ENCODE measurements around the gene TCF3. TPM values are rescaled to one million over a fixed set of nuclear protein-coding genes. Genes with fewer than 3 reads are reported as not detected.

The TCF3 gene
- polyA plus RNA-seq, 1 donor (not counting 4 experiments of a cell fraction or from before 2014, with no cell fraction given): 40.0 TPM

DNA sequence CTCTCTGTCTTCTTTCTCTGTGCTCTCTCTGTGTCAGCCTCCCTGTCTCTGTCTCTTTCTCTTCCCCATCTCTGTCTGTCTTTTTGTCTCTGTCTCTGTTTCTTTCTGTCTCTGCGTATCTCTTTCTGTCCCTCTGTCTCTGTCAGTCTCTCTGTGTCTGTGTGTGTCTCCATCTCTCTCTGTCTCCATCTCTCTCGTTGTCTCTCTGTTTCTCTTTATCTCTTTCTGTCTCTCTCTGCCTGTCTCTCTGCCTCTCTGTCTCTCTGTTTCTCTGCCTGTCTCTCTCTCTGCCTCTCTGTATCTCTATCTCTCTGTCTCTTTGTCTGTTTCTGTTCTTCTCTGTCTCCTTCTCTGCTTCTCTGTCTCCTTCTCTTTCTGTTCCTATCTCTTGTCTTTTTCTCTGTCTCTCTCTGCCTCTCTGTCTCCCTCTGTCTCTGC is 15.7 kb upstream of the TCF3 start:
- Histone ChIP-seq H3K9ac (ENCODE audit: control insufficient read depth, extremely low read depth, insufficient read depth, low read length) (no peak overlapping the region), H3K4me1 (ENCODE audit: control insufficient read depth, extremely low read depth, insufficient read depth, low read length) (no peaks in the 10 kb centered on the region), H3K4me2 (ENCODE audit: control insufficient read depth, extremely low read depth, insufficient read depth, low read depth, low read length) (no peak overlapping the region), H3K9me3 (ENCODE audit: control insufficient read depth, low read depth, low read length) (no peaks in the 10 kb centered on the region), H3K36me3 (ENCODE audit: control insufficient read depth in 2 of 2, extremely low read depth in 1 of 2, insufficient read depth in 2 of 2, low read length in 2 of 2) (no peaks in the 10 kb centered on the region), H4K20me1 (ENCODE audit: control insufficient read depth, extremely low read depth, insufficient read depth, low read length) (no peaks in the 10 kb centered on the region), H3K79me2 (ENCODE audit: control insufficient read depth, insufficient read depth, low read length) (no peaks in the 10 kb centered on the region), H3K4me3 (ENCODE audit: control insufficient read depth in 2 of 3, extremely low read depth in 1 of 3, insufficient read depth in 2 of 3, low read depth in 1 of 3, low read length in 3 of 3) (no peak overlapping the region), H3K9me1 (ENCODE audit: control insufficient read depth, extremely low read depth, insufficient read depth, low read length) (no peaks in the 10 kb centered on the region), H2AFZ (ENCODE audit: control insufficient read depth, low read length) (no peak overlapping the region), H3K27me3 (ENCODE audit: control insufficient read depth, extremely low read depth, insufficient read depth, low read length) (peaks cover 26% of the 10 kb centered on the region), H3K27ac (ENCODE audit: control insufficient read depth, insufficient read depth, low read length) (no peak overlapping the region)
- TF ChIP-seq CTCF (optimal IDR thresholded peaks at IDR 0.05 in 1 of 3, IDR thresholded peaks at IDR 0.05 in 1 of 3, conservative IDR thresholded peaks at IDR 0.05 in 1 of 3; ENCODE audit: extremely low read depth in 1 of 3, insufficient read depth in 2 of 3, low read length in 3 of 3): no peak
- no peak for TF ChIP-seq EZH2 (IDR thresholded peaks at IDR 0.05; ENCODE audit: low read length)
- FAIRE-seq (no peak), DNase-seq (ENCODE audit: low read depth, low spot score) (no peak)
- dilution Hi-C loops (cut with MboI; ENCODE audit: extremely low pct_ligation_motif_present, low sequenced_read_pairs): no loop called here

- H3K4me2 ChIP-seq (ENCODE audit: control insufficient read depth, extremely low read depth, insufficient read depth, low read depth, low read length): no peak overlapping the region
- no peaks in the 10 kb centered on the region for H4K20me1 ChIP-seq (ENCODE audit: control insufficient read depth, extremely low read depth, insufficient read depth, low read length)
- no peaks in the 10 kb centered on the region for H3K9me3 ChIP-seq (ENCODE audit: control insufficient read depth, low read depth, low read length)
- FAIRE-seq (no peak), DNase-seq (ENCODE audit: low read depth, low spot score) (no peak)
- no peaks in the 10 kb centered on the region for H3K4me1 ChIP-seq (ENCODE audit: control insufficient read depth, extremely low read depth, insufficient read depth, low read length)
- H3K9me1 ChIP-seq (ENCODE audit: control insufficient read depth, extremely low read depth, insufficient read depth, low read length): no peaks in the 10 kb centered on the region
- H3K4me3 ChIP-seq (ENCODE audit: control insufficient read depth in 2 of 3, extremely low read depth in 1 of 3, insufficient read depth in 2 of 3, low read depth in 1 of 3, low read length in 3 of 3): no peak overlapping the region
- H3K9ac ChIP-seq (ENCODE audit: control insufficient read depth, extremely low read depth, insufficient read depth, low read length): no peak overlapping the region
- dilution Hi-C loops (cut with MboI; ENCODE audit: extremely low pct_ligation_motif_present, low sequenced_read_pairs): no loop called here
- no peak overlapping the region for H3K27ac ChIP-seq (ENCODE audit: control insufficient read depth, insufficient read depth, low read length)
- peaks cover 22% of the 10 kb centered on the region for H3K27me3 ChIP-seq (ENCODE audit: control insufficient read depth, extremely low read depth, insufficient read depth, low read length)
- TF ChIP-seq CTCF (optimal IDR thresholded peaks at IDR 0.05 in 1 of 3, IDR thresholded peaks at IDR 0.05 in 1 of 3, conservative IDR thresholded peaks at IDR 0.05 in 1 of 3; ENCODE audit: extremely low read depth in 1 of 3, insufficient read depth in 2 of 3, low read length in 3 of 3): no peak
- no peak for TF ChIP-seq EZH2 (IDR thresholded peaks at IDR 0.05; ENCODE audit: low read length)
- H2AFZ ChIP-seq (ENCODE audit: control insufficient read depth, low read length): no peak overlapping the region
- no peaks in the 10 kb centered on the region for H3K36me3 ChIP-seq (ENCODE audit: control insufficient read depth in 2 of 2, extremely low read depth in 1 of 2, insufficient read depth in 2 of 2, low read length in 2 of 2)
- H3K79me2 ChIP-seq (ENCODE audit: control insufficient read depth, insufficient read depth, low read length): no peaks in the 10 kb centered on the region
Observed at GRCh38 chr19:1665565-1666047, 13.2 kb upstream of the TCF3 start.

All from keratinocyte (primary cell).